Measurements from ENCODE around the gene ACSM6.

DNA sequence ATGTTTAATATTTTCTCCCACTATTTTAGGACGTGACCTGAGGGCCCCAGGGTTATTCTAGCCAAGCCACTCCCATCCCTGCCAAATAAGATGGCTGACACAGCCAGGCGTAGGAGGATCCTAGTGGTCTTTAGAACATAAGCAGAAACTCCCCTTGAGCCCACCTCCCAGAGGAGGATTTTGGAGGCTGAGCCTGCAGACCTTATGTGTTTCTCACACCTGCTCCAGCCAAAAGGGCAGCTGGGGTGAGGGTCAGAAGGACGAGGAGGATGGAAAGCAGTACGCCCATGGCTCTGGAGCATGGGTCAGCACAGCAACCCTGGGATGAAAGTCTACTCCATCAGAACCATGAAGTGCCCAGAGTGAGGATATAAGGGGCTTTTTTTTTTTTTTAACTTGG, 56.8 kb downstream of the ACSM6 start:
- TF ChIP-seq, protein P1, sequence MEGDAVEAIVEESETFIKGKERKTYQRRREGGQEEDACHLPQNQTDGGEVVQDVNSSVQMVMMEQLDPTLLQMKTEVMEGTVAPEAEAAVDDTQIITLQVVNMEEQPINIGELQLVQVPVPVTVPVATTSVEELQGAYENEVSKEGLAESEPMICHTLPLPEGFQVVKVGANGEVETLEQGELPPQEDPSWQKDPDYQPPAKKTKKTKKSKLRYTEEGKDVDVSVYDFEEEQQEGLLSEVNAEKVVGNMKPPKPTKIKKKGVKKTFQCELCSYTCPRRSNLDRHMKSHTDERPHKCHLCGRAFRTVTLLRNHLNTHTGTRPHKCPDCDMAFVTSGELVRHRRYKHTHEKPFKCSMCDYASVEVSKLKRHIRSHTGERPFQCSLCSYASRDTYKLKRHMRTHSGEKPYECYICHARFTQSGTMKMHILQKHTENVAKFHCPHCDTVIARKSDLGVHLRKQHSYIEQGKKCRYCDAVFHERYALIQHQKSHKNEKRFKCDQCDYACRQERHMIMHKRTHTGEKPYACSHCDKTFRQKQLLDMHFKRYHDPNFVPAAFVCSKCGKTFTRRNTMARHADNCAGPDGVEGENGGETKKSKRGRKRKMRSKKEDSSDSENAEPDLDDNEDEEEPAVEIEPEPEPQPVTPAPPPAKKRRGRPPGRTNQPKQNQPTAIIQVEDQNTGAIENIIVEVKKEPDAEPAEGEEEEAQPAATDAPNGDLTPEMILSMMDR (IDR thresholded peaks at IDR 0.05; ENCODE audit: low read depth, low read length, poor library complexity, severe bottlenecking), result no peak
- TF ChIP-seq EZH2phosphoT487 (IDR thresholded peaks at IDR 0.05; ENCODE audit: borderline replicate concordance, low read length), result no peak

All from DOHH2 (cell line).